ENCODE data around the gene HDAC3.

HDAC3 gene

GRCh38 chr5:141680178-141680577 is 43.5 kb upstream of the HDAC3 start:
- TF ChIP-seq CTCF (IDR thresholded peaks at IDR 0.05; ENCODE audit: insufficient read depth, low read depth, low read length, missing control alignments): no peak
- no peak for DNase-seq (ENCODE audit: low read depth)
- H3K4me3 ChIP-seq (ENCODE audit: low read length): no peak overlapping the region

GRCh38 chr5:141677415-141677814 is 40.8 kb upstream of the HDAC3 start:
- TF ChIP-seq CTCF (IDR thresholded peaks at IDR 0.05; ENCODE audit: insufficient read depth, low read depth, low read length, missing control alignments): no peak
- no peak for DNase-seq (ENCODE audit: low read depth)
- H3K4me3 ChIP-seq (ENCODE audit: low read length): no peak overlapping the region

GRCh38 chr5:141675672-141676071 is 39.0 kb upstream of the HDAC3 start:
- no peak for TF ChIP-seq CTCF (IDR thresholded peaks at IDR 0.05; ENCODE audit: insufficient read depth, low read depth, low read length, missing control alignments)
- no peak for DNase-seq (ENCODE audit: low read depth)
- H3K4me3 ChIP-seq (ENCODE audit: low read length): no peak overlapping the region

- no peak for DNase-seq (ENCODE audit: low read depth)
- no peak overlapping the region for H3K4me3 ChIP-seq (ENCODE audit: low read length)
- no peak for TF ChIP-seq CTCF (IDR thresholded peaks at IDR 0.05; ENCODE audit: insufficient read depth, low read depth, low read length, missing control alignments)
Observed at GRCh38 chr5:141674747-141675146, 38.1 kb upstream of the HDAC3 start.

GRCh38 chr5:141672841-141673813 is 36.5 kb upstream of the HDAC3 start:
- H3K4me3 ChIP-seq (ENCODE audit: low read length): no peak overlapping the region
- no peak for TF ChIP-seq CTCF (IDR thresholded peaks at IDR 0.05; ENCODE audit: insufficient read depth, low read depth, low read length, missing control alignments)
- DNase-seq (ENCODE audit: low read depth): no peak

- no peak for DNase-seq (ENCODE audit: low read depth)
- no peak overlapping the region for H3K4me3 ChIP-seq (ENCODE audit: low read length)
- TF ChIP-seq CTCF (IDR thresholded peaks at IDR 0.05; ENCODE audit: insufficient read depth, low read depth, low read length, missing control alignments): no peak
Observed at GRCh38 chr5:141672071-141672840, 35.6 kb upstream of the HDAC3 start.

Data from epithelial cell of esophagus (primary cell).